Mammary epithelial cell (primary cell): Measurements from ENCODE around the gene ZNF460.

Source experiments
- CTCF ChIP-seq, 2 donors: IDR thresholded peaks in 1 of 2; conservative IDR thresholded peaks in 1 of 2; 2 replicates each; pipeline ENCODE4 v1.5.1; 2011 to 2012; ENCODE audit warnings: inconsistent platforms in 2 of 2, low read length in 2 of 2, mild to moderate bottlenecking in 2 of 2, control low read depth in 1 of 2, low read depth in 1 of 2; ENCODE audit not compliant: insufficient read depth in 1 of 2; ENCODE audit errors: extremely low read depth in 1 of 2
- EZH2 ChIP-seq: IDR thresholded peaks from 2 replicates; pipeline ENCODE4 v1.6.1; 2012; ENCODE audit warnings: low read length, inconsistent platforms, borderline replicate concordance

- no peak for TF ChIP-seq CTCF (conservative IDR thresholded peaks at IDR 0.05 in 1 of 2, IDR thresholded peaks at IDR 0.05 in 1 of 2; ENCODE audit: extremely low read depth in 1 of 2, insufficient read depth in 1 of 2, low read depth in 1 of 2, low read length in 2 of 2)
- no peak for TF ChIP-seq EZH2
Measured at GRCh38 chr19:57267291-57267690, 13.0 kb upstream of the ZNF460 start.
